ENCODE data around the gene GRB2.

DNA sequence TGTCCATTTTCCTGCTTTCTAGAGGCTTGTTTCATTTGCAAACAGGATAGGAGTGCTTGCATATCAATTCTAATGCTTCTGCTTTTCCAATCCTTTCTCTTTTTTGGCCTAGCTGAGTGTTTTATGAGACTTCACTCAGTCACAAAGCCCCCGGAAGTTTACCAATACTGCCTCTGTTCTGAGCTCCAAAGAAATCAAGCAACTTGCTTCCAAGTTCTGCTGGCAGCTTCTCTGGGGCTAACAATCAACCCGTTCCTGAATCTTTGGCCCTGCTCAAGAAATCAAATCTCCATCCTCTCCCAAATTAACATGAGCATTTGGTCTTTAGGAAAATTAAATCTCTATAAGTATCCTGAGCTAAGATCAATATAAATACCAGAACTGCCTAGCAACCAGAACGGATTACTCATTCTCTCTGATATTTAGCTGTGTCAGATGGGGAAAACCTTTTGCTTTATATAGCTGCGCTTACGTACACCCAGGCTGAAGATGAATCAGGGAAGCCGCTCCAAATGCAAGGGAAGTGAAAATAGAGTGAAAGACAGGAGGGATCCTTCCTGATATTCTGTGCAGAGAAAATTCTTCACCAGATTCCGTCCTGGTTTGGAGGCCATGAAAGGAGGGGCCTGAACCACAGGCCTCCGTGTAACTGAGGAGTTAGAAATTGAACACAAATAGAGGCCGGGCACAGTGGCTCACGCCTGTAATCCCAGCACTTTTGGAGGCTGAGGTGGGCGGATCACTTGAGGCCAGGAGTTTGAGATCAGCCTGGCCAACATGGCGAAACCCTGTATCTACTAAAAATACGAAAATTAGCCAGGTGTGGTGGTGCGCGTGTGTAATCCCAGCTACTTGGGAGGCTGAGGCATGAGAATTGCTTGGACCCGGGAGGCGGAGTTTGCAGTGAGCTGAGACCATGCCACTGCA lies 23.3 kb upstream of the GRB2 start:
- TF ChIP-seq ESRRA (IDR thresholded peaks at IDR 0.05; ENCODE audit: borderline replicate concordance, low read length) (0 out of 2 replicates have a peak, but pooled peaks have one; percentile 7), RAD21 (conservative IDR thresholded peaks at IDR 0.05 in 1 of 2, IDR thresholded peaks at IDR 0.05 in 1 of 2) (no peak), NFE2L2 (conservative IDR thresholded peaks at IDR 0.05; ENCODE audit: low read length) (no peak)
- TF ChIP-seq, protein P1, sequence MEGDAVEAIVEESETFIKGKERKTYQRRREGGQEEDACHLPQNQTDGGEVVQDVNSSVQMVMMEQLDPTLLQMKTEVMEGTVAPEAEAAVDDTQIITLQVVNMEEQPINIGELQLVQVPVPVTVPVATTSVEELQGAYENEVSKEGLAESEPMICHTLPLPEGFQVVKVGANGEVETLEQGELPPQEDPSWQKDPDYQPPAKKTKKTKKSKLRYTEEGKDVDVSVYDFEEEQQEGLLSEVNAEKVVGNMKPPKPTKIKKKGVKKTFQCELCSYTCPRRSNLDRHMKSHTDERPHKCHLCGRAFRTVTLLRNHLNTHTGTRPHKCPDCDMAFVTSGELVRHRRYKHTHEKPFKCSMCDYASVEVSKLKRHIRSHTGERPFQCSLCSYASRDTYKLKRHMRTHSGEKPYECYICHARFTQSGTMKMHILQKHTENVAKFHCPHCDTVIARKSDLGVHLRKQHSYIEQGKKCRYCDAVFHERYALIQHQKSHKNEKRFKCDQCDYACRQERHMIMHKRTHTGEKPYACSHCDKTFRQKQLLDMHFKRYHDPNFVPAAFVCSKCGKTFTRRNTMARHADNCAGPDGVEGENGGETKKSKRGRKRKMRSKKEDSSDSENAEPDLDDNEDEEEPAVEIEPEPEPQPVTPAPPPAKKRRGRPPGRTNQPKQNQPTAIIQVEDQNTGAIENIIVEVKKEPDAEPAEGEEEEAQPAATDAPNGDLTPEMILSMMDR (IDR thresholded peaks at IDR 0.05), result no peak
